Naive B cell (primary cell): ENCODE results near the gene STK32C. TPM values are rescaled to one million over a fixed set of nuclear protein-coding genes. Genes with fewer than 3 reads are reported as not detected.
"Not testable (repeated sequence)": the region's sequence is repeated elsewhere in the genome, so short reads cannot be mapped to it uniquely, and the experiment has no call there.

ENCODE experiments used
- ATAC-seq, 2 donors: fragments of 150-1000 bp; cut with Tn5 transposase; 2 replicates each; pipeline ENCODE4 v1.10.0; 2021; ENCODE audit warnings: low read depth in 2 of 2, mild to moderate bottlenecking in 2 of 2, moderate library complexity in 2 of 2
- DNase-seq: peaks from one replicate; pipeline ENCODE4 v3.0.0; 2022
- H3K27ac Mint-ChIP-seq, 6 donors: one replicate each; pipeline ENCODE4 v1.8.0; 2020 to 2022; ENCODE audit warnings: mild to moderate bottlenecking in 6 of 6, mixed read lengths in 6 of 6, moderate library complexity in 5 of 6, inconsistent platforms in 2 of 6
- H3K27me3 Mint-ChIP-seq, 3 donors: one replicate each; pipeline ENCODE4 v1.8.0; 2021 to 2022; ENCODE audit warnings: mixed read lengths in 3 of 3, mild to moderate bottlenecking in 1 of 3
- H3K36me3 Mint-ChIP-seq, 2 donors: one replicate each; pipeline ENCODE4 v1.8.0; 2020 to 2022; ENCODE audit warnings: mixed read lengths in 2 of 2, inconsistent platforms in 1 of 2, mild to moderate bottlenecking in 1 of 2
- H3K4me1 Mint-ChIP-seq, 3 donors: one replicate each; pipeline ENCODE4 v1.8.0; 2020 to 2022; ENCODE audit warnings: mixed read lengths in 3 of 3, inconsistent platforms in 1 of 3, mild to moderate bottlenecking in 1 of 3, moderate library complexity in 1 of 3
- H3K4me3 Mint-ChIP-seq, 8 donors: one replicate each; pipeline ENCODE4 v1.8.0; 2020 to 2022; ENCODE audit warnings: mild to moderate bottlenecking in 8 of 8, mixed read lengths in 8 of 8, moderate library complexity in 8 of 8, inconsistent platforms in 2 of 8
- H3K9me3 Mint-ChIP-seq, 7 donors: one replicate each; pipeline ENCODE4 v1.8.0; 2020 to 2022; ENCODE audit warnings: mixed read lengths in 7 of 7, mild to moderate bottlenecking in 5 of 7, inconsistent platforms in 2 of 7, moderate library complexity in 1 of 7
- polyA plus RNA-seq, 6 donors: library from polyadenylated mRNA; unstranded; fragments of 300-500 nt; fragmentation: Illumina TruSeq; gene quantifications; one replicate each; pipeline ENCODE4 v1.2.3, GENCODE V29; 2021; ENCODE audit warnings: low read depth in 6 of 6

The STK32C gene
- polyA plus RNA-seq, 6 donors from 2014 or later = 5.7 to 9.5 (median 7.2) TPM

DNA sequence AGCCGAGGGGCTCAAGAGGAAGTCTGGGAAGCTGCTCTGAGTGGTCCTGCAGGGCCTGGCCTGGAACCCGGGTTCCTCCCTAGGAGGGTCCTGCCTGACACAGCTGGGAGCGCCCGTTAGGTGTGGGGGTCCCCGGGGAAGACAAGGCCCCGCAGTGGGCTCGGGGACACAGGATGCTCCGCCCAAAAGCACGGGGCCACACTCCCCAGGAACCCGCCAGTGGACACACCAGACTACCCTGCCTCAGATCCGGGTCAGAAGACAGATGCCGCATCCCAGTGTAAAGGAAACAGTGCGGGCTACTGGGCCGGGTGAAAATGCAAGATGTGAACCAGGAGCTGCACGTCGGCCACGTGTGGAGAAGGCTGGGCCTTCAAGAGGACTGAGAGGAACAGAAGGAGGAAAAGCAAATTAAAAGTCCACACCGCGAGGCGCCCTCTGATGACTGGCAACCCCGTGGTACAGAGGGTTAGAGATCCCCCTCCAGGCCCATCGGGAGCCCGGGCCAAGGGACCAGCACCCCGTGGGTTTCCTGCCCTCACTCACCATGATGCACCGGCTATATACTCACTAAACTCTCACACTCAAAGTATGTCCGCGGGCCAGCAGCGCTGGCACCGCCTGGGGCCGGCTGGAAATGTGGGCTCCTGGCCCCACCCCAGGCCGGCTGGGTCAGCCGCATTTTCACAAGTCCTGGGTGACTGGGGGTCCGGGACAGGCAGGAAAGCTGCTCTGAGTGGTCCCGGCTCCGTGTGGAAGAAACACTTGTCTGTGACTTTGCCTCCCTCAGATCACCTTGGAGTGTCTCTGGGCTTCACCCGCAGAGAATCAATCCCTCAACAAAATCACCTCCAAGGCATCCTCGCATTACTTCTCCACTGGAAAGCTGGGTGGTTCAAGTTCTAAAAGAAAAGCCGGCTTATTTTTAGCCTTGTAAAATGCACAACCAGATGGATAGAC, 6.1 kb downstream of the STK32C start:
- no peak for ATAC-seq
- Mint-ChIP-seq H3K4me1 (peaks cover 5 to 16% (median 10%) of the 10 kb centered on the region in 3 donors), H3K4me3 (peak overlapping the region in 2 of 8 donors; percentile 24 to 62)

DNA sequence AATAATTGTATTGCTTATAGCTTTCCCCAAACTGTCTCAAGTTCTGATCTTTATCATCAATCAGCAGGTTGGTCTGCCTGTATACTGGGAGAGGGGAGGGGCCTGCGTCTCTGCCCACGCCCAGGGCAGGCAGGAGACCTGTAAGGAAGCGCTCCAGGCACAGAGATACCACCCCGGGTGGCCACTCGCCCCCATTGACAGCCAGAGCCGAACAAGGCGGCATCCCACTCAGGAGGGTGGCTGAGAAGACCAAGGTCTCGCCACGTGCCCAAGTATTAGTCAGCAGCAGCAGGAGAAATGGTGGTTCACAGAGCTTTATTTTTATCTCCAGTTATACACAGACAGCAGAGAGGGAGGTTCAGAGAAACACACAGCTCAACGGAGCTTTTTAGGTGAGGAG, 7.2 kb downstream of the STK32C start:
- H3K4me1 Mint-ChIP-seq = peaks cover 5 to 9% (median 6%) of the 10 kb centered on the region in 3 donors
- no peak for DNase-seq
- peaks cover 5 to 23% (median 18%) of the 10 kb centered on the region in 3 donors for H3K27me3 Mint-ChIP-seq
- no peak overlapping the region for H3K4me3 Mint-ChIP-seq
- no peaks in the 10 kb centered on the region for H3K36me3 Mint-ChIP-seq
- H3K27ac Mint-ChIP-seq = peak overlapping the region in 1 of 6 donors; percentile 66
- ATAC-seq = no peak
- no peaks in the 10 kb centered on the region for H3K9me3 Mint-ChIP-seq

More for the DNA sequence above, 6.1 kb downstream of the STK32C start:
- Mint-ChIP-seq H3K9me3 (no peaks in the 10 kb centered on the region), H3K27ac (no peak overlapping the region), H3K36me3 (no peaks in the 10 kb centered on the region), H3K27me3 (peaks cover 3 to 26% (median 14%) of the 10 kb centered on the region in 3 donors)
- DNase-seq = no peak

DNA sequence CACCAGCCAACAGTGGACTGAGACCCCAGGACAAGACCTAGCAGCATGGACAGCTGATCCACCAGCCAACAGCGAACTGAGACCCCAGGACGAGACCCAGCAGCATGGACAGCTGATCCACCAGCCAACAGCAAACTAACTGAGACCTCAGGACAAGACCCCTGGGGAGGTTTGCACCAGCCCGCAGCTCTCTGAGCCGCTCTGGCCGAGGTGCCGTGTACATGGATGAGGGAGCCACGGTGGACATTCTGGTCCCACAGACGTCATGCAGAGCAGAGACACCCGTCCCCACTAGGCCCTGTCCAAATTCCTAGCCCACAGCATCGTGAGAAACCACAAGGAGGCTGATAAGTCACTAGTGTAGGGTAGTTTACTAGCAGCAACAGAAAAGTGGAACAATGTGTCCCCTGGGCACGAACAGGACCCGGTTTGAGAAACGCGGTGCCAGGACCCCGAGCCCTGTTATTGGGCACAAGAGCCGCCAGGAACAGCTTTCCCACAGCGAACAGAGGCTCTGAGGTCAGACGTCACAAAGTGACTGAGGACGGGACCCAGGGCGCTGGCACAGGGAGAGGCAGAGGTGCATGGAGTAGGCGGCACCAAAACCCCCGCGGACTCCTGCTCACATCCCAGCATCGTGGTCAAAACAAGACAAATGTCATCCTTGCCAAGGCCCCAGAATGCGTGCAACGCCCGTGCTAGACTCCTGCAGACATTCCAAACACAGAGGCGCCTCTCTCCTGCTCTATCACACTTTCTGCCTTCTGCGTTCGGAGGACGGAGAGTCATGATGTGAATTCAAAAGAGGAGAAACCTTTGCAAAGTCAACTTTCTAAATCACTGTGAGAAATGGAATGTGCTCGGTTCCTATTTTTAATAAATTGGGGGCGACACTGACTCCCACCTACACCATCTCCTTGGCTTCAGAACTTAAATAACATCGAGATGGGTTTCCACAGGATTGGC, 8.1 kb downstream of the STK32C start:
- no peak for DNase-seq
- H3K9me3 Mint-ChIP-seq = no peaks in the 10 kb centered on the region
- H3K4me1 Mint-ChIP-seq = peaks cover 5 to 13% (median 6%) of the 10 kb centered on the region in 3 donors
- H3K36me3 Mint-ChIP-seq = no peaks in the 10 kb centered on the region
- peak overlapping the region in 1 of 8 donors; percentile 6 for H3K4me3 Mint-ChIP-seq
- peaks cover 9 to 28% (median 23%) of the 10 kb centered on the region in 3 donors for H3K27me3 Mint-ChIP-seq
- ATAC-seq = no peak
- peak overlapping the region in 1 of 6 donors; percentile 81 for H3K27ac Mint-ChIP-seq

DNA sequence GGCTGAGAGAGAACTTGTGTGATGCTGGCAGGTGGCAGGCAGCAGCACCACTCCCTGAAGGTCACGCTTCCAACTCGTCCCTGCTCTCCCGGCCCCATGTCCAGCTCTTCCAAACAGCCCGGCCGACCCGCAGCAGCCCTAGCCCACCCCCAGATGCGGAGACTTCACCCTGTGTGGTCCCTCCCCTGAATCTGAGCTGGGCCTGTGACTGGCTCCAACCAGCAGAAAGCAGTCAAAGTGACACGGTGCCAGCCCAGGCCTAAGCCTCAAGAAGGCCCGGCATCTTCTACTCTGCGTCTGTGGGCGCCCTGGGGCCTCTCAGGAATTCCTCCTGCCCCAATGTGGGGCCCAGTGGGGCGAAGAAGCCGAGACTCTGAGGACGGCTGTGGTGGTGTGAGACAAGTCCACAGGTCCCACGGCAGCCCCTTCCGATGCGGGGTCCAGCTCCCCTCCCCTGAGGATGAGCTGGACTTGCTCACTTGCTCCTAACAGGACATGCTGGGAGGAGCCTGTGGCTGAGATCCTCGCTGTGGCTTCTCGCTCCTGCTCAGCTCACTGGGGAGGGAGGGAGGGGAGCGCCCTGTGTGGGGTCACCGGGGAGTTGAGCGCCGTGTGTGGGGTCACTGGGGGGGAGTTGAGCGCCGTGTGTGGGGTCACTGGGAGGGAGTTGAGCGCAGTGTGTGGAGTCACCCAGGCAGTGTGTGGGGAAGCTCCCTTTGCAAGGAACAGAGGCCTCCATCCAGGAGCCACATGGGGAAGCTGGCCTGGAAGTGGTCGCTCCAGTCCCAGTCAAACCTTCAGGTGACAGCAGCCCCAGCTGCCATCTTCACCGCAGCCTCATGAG, 9.5 kb downstream of the STK32C start:
- ATAC-seq (no peak), DNase-seq (no peak)
- H3K4me1 Mint-ChIP-seq = peaks cover 5 to 13% (median 6%) of the 10 kb centered on the region in 3 donors
- peaks cover 9 to 30% (median 19%) of the 10 kb centered on the region in 3 donors for H3K27me3 Mint-ChIP-seq
- H3K27ac Mint-ChIP-seq = peak overlapping the region in 2 of 6 donors; percentile 39 to 86
- peak overlapping the region in 2 of 8 donors; percentile 30 to 33 for H3K4me3 Mint-ChIP-seq
- H3K36me3 Mint-ChIP-seq = no peaks in the 10 kb centered on the region
- H3K9me3 Mint-ChIP-seq = no peaks in the 10 kb centered on the region

DNA sequence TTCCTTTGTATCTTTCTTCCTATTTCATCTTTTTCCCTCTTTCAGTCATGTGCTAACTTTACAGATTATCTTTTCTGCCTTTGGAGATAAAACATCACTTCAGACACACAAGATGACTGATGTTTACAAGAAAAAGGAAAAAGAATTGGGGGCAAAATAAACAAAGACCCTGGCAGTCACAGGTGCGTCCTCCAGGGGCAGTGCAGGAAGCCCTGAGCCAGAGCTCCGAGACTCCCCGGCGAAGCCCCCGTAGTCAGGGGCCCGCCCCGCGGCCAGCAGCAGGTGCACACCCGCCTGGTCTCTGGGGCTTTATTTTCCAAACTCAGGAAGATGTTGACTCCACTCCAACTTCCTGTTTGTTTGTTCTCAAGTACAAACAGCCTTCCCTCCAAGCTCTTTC, 10.2 kb downstream of the STK32C start:
- H3K27ac Mint-ChIP-seq = peak overlapping the region in 3 of 6 donors; percentile 14 to 56 (median 39)

DNA sequence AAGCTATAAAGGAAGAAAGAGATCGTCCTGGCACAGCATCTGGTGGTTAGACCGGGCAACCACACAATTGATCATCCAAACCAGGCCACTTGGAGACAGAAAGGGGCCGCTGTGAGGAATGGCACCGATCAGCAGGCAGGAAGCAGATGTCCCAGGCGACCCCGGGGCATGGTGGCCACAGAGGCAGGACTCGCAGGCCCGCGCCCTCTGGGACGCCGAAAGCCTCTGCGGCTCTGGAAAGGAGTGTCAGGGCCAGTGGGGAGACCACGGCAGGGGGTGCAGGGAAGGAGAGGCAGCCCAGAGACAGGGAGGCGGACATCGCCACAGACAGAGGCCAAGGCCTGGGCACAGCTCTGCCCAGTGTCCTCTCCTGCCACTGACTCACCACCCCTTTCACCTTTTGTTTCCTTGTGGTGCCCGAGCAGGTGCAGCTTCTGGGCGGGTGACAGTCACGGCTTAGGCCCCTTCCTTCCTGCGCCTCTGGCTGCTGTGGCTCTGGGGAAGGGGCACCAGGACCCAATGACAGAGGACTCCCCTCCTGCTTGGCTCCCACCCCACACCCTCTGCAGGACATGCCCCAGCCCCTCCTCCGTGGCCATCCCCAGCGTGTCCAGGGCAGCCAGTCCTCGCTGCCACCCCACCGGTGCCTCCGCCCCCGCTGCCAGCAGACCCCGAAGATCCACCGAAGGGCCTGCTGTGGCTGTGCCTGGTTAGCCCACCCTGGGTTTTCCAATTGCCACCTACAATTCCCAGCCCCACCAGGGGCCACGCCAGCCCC, 10.9 kb downstream of the STK32C start:
- Mint-ChIP-seq H3K4me1 (peaks cover 6 to 13% (median 8%) of the 10 kb centered on the region in 3 donors), H3K27me3 (peaks cover 9 to 38% (median 25%) of the 10 kb centered on the region in 3 donors), H3K27ac (peak overlapping the region in 2 of 6 donors; percentile 14 to 42), H3K36me3 (no peaks in the 10 kb centered on the region), H3K4me3 (no peak overlapping the region), H3K9me3 (no peaks in the 10 kb centered on the region)
- no peak for DNase-seq
- no peak for ATAC-seq

More for the DNA sequence above, 10.2 kb downstream of the STK32C start:
- H3K4me1 Mint-ChIP-seq = peaks cover 5 to 13% (median 6%) of the 10 kb centered on the region in 3 donors
- peak overlapping the region in 1 of 8 donors; percentile 6 for H3K4me3 Mint-ChIP-seq
- H3K27me3 Mint-ChIP-seq = peaks cover 9 to 32% (median 19%) of the 10 kb centered on the region in 3 donors
- no peaks in the 10 kb centered on the region for H3K9me3 Mint-ChIP-seq
- no peaks in the 10 kb centered on the region for H3K36me3 Mint-ChIP-seq
- DNase-seq (no peak), ATAC-seq (peak; percentile 67 to 69)

DNA sequence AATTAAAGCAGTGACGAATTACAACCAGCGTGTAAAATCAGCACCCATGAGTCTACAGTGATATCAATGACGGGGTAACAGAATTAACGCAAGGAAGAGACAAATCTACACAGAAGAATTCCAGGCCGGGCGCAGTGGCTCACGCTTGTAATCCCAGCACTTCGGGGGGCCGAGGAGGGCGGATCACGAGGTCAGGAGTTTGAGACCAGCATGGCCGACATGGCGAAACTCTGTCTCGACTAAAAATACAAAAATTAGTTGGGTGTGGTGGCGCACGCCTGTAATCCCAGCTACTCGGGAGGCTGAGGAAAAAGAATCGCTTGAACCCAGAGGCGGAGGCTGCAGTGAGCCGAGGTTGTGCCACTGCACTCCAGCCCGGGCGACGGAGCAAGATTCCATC, 12.3 kb downstream of the STK32C start:
- not testable (repeated sequence) for H3K9me3 Mint-ChIP-seq

DNA sequence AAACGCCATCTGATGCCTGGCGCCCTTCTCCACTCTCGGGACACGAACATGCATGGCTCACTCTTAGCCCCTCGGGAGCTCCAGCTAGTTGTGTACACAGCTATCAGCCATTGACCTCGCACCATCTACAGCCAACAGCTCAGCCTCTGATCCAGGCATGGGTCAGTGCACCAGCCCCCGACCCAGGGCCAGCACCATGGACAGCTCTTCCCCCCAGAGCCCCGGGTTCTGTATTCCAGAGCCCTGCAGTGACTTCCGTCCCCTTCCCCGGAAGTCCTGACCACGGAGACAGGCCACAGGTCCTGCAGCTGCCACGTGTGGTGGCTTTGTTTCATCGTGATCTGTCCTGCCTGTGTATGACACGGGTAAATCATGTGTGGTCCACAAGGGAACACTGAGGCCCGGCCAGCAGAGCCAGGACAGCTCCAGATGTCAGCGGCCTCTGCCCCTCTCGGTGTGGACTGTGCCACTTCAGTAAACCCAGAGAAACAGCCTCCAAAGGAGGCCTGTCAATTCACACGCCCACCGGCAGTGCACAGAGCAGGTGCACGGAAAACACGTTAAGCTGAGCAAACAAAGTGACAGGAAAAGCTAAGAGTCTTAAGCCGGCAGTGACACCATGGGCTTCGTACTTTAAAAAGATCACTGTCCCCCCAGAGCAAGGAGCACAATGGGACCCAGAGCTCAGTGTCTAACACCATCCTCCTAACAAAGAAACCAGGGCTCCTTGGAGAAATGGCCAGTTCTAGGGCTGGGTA, 13.0 kb downstream of the STK32C start:
- Mint-ChIP-seq H3K4me3 (no peak overlapping the region), H3K4me1 (peaks cover 6 to 13% (median 8%) of the 10 kb centered on the region in 3 donors), H3K27ac (peak overlapping the region in 1 of 6 donors; percentile 56), H3K36me3 (no peaks in the 10 kb centered on the region), H3K27me3 (peaks cover 15 to 38% (median 29%) of the 10 kb centered on the region in 3 donors), H3K9me3 (no peaks in the 10 kb centered on the region)
- no peak for ATAC-seq
- no peak for DNase-seq

More for the DNA sequence above, 12.3 kb downstream of the STK32C start:
- not testable (repeated sequence) for H3K4me3 Mint-ChIP-seq, ATAC-seq, H3K36me3 Mint-ChIP-seq, DNase-seq
- Mint-ChIP-seq H3K27me3 (peaks cover 9 to 38% (median 25%) of the 10 kb centered on the region in 3 donors), H3K4me1 (peaks cover 6 to 13% (median 8%) of the 10 kb centered on the region in 3 donors), H3K27ac (peak overlapping the region in 1 of 6 donors; percentile 70)

DNA sequence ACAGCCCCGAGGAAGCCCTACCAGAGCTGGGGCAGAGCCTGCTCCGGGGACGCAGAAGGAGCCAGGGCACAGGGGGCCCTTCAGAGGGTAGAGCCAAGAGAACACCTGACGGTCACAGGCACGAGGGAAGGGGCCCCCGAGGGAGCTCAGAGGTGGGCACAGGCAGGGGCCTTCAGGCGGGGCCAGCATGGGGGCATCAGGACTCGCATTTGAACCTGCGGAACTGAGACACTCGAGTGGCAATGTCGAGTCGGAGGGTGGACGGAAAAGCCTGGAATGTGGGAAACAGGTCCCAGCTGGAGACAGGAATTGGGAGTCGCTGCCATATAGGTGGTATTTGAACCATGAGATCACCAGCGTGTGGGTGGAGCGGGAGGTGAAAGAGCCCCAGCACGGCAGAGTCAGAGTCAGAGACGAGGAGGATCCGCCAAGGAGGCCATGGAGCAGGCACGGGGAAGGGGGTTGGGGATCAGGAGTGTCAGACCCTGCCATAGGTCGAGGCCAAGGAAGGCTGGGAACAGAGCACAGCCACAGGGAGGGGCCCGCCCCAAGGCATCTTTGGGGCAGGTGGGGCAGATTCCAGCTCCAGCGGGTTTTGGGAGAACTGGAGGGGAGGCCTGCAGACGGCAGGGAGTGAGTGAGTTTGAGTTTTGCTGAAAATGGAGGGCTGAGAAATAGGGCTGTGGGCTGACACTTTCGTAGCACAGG, 13.8 kb downstream of the STK32C start:
- H3K4me3 Mint-ChIP-seq = no peak overlapping the region
- H3K36me3 Mint-ChIP-seq = no peaks in the 10 kb centered on the region
- peaks cover 0 to 4% (median 0%) of the 10 kb centered on the region in 7 donors for H3K9me3 Mint-ChIP-seq
- no peak overlapping the region for H3K27ac Mint-ChIP-seq
- ATAC-seq = no peak
- DNase-seq = no peak
- H3K27me3 Mint-ChIP-seq = peaks cover 16 to 38% (median 30%) of the 10 kb centered on the region in 3 donors
- H3K4me1 Mint-ChIP-seq = peaks cover 6 to 13% (median 8%) of the 10 kb centered on the region in 3 donors

DNA sequence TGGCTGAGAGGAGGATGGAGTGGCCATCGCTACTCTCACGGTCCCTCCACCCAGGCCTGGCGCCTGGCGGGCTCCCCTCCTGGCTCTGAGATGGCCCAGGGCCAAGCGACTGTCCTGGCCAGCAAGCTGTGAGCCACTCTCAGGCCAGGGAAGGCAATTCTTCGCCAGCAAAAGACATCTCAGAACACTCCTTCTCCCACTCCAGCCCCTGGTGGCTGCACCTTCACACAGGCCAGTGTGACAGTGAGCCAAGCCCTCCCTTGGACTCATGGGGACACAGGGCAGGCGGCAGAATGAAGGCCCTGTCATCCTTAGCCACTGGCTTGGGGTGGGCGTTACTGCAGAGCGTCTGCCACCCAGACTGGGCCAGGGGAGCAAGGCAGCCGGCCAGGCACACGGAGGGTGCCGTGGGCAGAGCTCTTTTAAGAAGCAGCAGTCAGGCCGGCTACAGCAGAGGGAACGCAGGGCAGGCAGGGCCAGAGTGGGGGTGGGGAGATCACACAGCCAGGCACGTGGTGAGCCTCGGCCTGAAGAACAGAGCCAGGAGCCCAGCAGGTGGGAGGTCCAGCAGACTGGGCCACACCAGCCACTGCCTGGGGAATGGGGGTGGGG, 14.4 kb downstream of the STK32C start:
- Mint-ChIP-seq H3K27ac (no peak overlapping the region), H3K4me1 (peaks cover 6 to 13% (median 8%) of the 10 kb centered on the region in 3 donors), H3K36me3 (no peaks in the 10 kb centered on the region), H3K27me3 (peaks cover 16 to 38% (median 30%) of the 10 kb centered on the region in 3 donors), H3K9me3 (peaks cover 0 to 11% (median 0%) of the 10 kb centered on the region in 7 donors), H3K4me3 (no peak overlapping the region)
- no peak for ATAC-seq
- DNase-seq = no peak
